AG04450 (cell line): ENCODE measurements around the gene MAD1L1. TPM values are rescaled to one million over a fixed set of nuclear protein-coding genes. Genes with fewer than 3 reads are reported as not detected.
A peak's percentile ranks its signal among the peaks of the same experiment; 100 is the strongest.
"Not testable (repeated sequence)": the region's sequence is repeated elsewhere in the genome, so short reads cannot be mapped to it uniquely, and the experiment has no call there.

Experiments used
- CTCF ChIA-PET: fragments of 300-600, 350-600 bp; formaldehyde crosslinking; extraction: SDS; loops from one replicate; lab custom pipeline; 2022; ENCODE audit warnings: antibody characterized with exemption, inconsistent platforms; lab: Charles Lee
- POLR2A ChIA-PET: fragments of 350-600 bp; formaldehyde crosslinking; extraction: SDS; loops from one replicate; lab custom pipeline; 2021; ENCODE audit warnings: antibody characterized with exemption, inconsistent platforms; lab: Yijun Ruan, JAX
- DNase-seq: peaks from one replicate; pipeline ENCODE4 v3.0.0-alpha.2; 2011; ENCODE audit warnings: low read depth, low spot score
- H3K27ac ChIP-seq: one replicate; pipeline ENCODE4 v1.5.1; 2012; ENCODE audit warnings: low read depth, low read length, control low read depth
- H3K27me3 ChIP-seq: one replicate; pipeline ENCODE4 v1.6.0; 2012; ENCODE audit warnings: low read length; ENCODE audit not compliant: control insufficient read depth, insufficient read depth
- H3K4me3 ChIP-seq: 2 replicates; pipeline ENCODE4 v1.5.1; 2011; ENCODE audit warnings: mild to moderate bottlenecking, low read depth, low read length, control low read depth
- H3K9me3 ChIP-seq: 2 replicates; pipeline ENCODE4 v1.5.1; 2012; ENCODE audit warnings: low read length; ENCODE audit not compliant: control insufficient read depth, insufficient read depth
- polyA plus RNA-seq: library from polyadenylated mRNA; depleted of rRNA; stranded (reverse); fragments of >200 nt; gene quantifications from 2 replicates; pipeline ENCODE4 v1.2.3, GENCODE V29; 2011
- TF ChIP-seq, protein P1 (sequence below): IDR thresholded peaks from 2 replicates; pipeline ENCODE4 v1.5.1; 2011; ENCODE audit warnings: low read depth, low read length, control low read depth, inconsistent platforms

The MAD1L1 gene
- polyA plus RNA-seq, 1 experiment = 11.9 TPM

DNA sequence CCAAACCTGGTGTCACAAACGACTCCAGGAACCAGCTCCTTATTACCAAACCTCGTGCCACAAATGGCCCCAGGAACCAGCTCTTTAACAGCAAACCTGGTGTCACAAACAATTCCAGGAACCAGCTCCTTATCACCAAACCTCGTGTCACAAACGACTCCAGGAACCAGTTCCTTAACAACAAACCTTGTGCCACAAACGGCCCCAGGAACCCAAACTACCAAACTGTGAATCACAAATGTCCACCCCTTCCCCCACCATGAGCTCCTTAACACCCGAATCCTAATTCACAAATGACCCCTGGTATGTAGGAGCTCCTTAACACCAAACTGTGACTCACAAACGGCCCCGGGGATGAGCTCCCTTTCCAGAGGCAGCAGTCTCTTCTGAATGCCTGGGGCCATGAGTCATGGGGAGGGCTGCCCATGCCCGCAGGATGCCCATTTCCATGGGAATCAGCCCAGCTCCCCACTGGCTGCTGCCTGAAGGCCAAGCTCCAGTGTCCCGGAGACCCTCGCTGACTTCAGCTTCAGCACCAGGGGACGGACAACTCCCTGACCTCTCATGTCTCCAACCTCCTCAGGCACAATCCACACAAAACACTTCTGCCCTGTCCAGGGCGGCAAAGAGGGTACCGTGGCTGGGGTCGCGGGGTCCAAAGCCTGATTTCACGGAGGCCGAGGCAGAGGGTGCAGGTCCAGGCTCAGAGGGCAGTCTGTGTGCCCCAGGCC is 349.5 kb downstream of the MAD1L1 start:
- TF ChIP-seq, protein P1, sequence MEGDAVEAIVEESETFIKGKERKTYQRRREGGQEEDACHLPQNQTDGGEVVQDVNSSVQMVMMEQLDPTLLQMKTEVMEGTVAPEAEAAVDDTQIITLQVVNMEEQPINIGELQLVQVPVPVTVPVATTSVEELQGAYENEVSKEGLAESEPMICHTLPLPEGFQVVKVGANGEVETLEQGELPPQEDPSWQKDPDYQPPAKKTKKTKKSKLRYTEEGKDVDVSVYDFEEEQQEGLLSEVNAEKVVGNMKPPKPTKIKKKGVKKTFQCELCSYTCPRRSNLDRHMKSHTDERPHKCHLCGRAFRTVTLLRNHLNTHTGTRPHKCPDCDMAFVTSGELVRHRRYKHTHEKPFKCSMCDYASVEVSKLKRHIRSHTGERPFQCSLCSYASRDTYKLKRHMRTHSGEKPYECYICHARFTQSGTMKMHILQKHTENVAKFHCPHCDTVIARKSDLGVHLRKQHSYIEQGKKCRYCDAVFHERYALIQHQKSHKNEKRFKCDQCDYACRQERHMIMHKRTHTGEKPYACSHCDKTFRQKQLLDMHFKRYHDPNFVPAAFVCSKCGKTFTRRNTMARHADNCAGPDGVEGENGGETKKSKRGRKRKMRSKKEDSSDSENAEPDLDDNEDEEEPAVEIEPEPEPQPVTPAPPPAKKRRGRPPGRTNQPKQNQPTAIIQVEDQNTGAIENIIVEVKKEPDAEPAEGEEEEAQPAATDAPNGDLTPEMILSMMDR = no peak
- H3K9me3 ChIP-seq = peaks cover 14% of the 10 kb centered on the region
- CTCF ChIA-PET = no interaction called here
- H3K27ac ChIP-seq = peak overlapping the region; percentile 3
- H3K27me3 ChIP-seq = no peaks in the 10 kb centered on the region
- no peak overlapping the region for H3K4me3 ChIP-seq
- DNase-seq = peak; percentile 16
- POLR2A ChIA-PET = interaction anchor here (0.7 to 1.1 kb wide), 4 partner anchors 9 to 293 kb away, joined by 3 to 6 read pairs (median 4); no protein-coding TSS in a partner anchor

- no peak overlapping the region for H3K4me3 ChIP-seq
- no peak for DNase-seq
- ChIA-PET CTCF (no interaction called here), POLR2A (interaction anchor here (0.7 kb wide), 2 partner anchors 10 to 68 kb away, joined by 4 to 6 read pairs; no protein-coding TSS in a partner anchor)
- H3K27me3 ChIP-seq = no peaks in the 10 kb centered on the region
- H3K27ac ChIP-seq = no peak overlapping the region
- TF ChIP-seq, protein P1 = no peak
- peaks cover 7% of the 10 kb centered on the region for H3K9me3 ChIP-seq
Measured at GRCh38 chr7:1882451-1882850, 350.3 kb downstream of the MAD1L1 start.

DNA sequence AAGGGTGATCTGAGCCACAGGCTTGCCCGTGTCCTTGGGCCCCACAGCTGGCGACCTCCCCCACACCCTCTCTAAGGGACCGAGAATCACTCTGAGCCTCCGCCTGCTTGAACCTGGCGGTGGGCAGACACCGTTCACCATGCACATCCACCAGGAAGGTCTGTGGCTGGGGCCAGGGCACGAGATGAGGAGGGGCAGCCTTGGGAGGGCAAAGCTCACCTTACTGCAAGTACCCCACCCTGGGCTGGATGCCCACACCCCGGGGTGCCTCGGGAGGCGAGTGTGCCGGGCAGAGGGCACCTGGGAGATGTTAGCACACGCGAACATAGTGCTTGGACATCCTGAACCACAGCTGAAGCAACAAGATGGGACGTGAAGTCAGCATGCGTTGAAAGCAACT is 350.8 kb downstream of the MAD1L1 start:
- no peak for DNase-seq
- no peaks in the 10 kb centered on the region for H3K27me3 ChIP-seq
- ChIA-PET CTCF (interaction anchor here (0.6 kb wide), 1 partner anchor 366 kb away, joined by 3 read pairs; no protein-coding TSS in a partner anchor), POLR2A (no interaction called here)
- no peak overlapping the region for H3K4me3 ChIP-seq
- H3K9me3 ChIP-seq = peaks cover 3% of the 10 kb centered on the region
- no peak overlapping the region for H3K27ac ChIP-seq
- TF ChIP-seq, protein P1 = no peak

GRCh38 chr7:1876641-1877040 is 356.1 kb downstream of the MAD1L1 start:
- CTCF ChIA-PET = not testable (repeated sequence)

DNA sequence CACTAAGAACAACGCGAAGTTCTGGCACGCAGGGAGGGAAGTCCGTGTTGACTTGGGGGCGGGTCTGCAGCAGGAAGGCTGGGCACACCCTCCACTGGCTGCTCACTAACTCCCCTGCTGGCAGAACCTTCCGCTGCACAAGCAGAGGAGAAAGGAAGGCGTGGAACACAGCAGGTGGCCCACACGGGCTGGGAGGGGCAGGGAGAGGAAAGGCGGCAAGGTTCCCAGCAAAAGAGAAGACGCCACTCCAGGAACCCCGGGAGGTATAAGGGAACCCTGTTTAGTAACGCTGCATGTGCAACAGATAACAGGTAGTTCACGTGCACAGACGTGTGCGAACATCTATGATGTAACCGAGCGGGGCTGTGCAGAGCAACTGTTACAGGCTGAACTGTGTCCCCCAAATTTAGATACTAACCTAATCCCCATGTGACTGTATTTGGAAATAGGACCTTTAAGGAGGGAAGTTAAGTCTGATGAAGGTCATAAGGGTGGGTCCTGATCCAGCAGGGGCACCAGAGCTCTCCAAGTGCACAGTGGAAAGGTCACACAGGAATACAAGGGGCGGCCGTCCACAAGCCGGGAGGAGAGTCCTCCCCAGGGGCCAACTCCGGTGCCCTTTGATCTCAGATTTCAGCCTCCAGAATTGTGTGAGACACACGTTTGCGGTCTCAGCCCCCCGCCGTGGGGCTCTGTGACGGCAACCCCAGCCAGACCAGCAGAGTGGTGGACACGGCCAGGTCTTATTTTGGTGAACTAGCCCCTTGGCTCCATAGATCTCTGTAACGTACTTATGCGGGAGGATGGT is 357.1 kb downstream of the MAD1L1 start:
- CTCF ChIA-PET = not testable (repeated sequence)

More at GRCh38 chr7:1876641-1877040, 356.1 kb downstream of the MAD1L1 start:
- H3K4me3 ChIP-seq, H3K27me3 ChIP-seq, POLR2A ChIA-PET, H3K27ac ChIP-seq, DNase-seq: not testable (repeated sequence)
- H3K9me3 ChIP-seq = peaks cover 15% of the 10 kb centered on the region

DNA sequence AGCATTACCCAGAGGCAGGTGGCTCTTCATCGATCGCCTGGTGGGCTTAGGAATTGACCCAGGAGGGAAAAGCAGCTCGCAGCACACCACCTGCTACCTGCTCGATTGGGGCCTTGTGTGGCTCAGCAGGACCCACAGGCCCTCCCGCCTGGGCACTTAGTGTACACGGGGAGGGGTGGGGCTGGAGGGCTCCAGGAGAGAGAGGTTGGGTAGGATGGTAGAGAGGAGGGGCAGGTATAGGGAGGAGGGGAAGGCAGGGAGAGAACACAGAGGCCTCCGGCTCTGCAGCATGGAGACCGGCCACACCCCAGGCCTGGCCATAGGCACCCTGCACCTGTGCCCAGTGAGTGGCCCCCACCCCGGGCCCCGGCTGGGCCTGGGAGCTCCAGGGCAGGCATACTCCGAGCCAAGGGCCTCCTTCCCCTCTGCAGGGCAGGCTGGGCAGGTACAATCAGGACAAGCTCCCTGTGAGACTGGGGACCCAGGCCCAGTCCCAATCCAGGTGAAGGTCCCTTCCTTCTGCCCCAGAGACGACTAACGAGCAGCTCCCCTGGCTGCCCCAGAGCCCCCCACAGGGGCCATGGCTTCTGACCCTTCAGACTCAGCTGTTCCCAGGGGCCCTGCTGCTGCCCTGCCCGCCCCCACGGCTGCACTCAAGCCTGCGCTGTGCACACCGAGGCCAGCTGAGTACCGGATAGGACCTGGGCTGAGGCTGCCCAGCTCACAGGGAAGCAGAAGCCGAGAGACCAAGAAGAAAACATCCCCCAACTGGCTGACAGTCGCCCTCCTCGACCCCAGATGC is 358.0 kb downstream of the MAD1L1 start:
- CTCF ChIA-PET, H3K4me3 ChIP-seq, H3K27ac ChIP-seq, POLR2A ChIA-PET, DNase-seq, H3K27me3 ChIP-seq: not testable (repeated sequence)
- peaks cover 26% of the 10 kb centered on the region for H3K9me3 ChIP-seq

More for the DNA sequence above, 357.1 kb downstream of the MAD1L1 start:
- POLR2A ChIA-PET, H3K27ac ChIP-seq, H3K4me3 ChIP-seq, H3K27me3 ChIP-seq, DNase-seq: not testable (repeated sequence)
- peaks cover 19% of the 10 kb centered on the region for H3K9me3 ChIP-seq
